ENCODE measurements around the gene POMT1.

DNA sequence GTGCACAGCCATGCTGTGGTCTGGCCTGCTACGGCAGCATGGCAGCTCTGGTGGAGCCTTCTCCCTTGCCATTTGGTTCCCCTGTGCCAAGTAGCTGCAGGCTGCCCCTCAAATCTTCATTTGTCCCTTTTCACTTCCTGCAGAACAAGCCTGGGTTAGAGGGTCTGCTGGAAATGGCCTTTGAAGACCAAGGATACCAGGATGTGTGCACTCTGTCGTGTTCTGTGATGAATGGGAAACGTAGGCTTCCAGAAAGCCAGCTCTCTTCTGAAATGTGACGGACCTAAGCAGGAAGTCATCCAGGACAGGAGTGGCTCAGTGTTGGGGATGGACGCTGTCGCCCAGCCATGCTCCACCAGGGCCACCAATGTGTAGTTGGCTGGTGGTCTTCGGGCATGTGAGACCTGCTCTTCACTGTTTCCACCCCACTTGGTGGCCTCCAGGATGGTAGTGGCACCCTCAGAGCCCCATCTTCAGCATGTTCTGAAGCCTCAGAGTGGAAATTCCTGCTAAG, 3.4 kb upstream of the POMT1 start:
- TF ChIP-seq, protein P1, sequence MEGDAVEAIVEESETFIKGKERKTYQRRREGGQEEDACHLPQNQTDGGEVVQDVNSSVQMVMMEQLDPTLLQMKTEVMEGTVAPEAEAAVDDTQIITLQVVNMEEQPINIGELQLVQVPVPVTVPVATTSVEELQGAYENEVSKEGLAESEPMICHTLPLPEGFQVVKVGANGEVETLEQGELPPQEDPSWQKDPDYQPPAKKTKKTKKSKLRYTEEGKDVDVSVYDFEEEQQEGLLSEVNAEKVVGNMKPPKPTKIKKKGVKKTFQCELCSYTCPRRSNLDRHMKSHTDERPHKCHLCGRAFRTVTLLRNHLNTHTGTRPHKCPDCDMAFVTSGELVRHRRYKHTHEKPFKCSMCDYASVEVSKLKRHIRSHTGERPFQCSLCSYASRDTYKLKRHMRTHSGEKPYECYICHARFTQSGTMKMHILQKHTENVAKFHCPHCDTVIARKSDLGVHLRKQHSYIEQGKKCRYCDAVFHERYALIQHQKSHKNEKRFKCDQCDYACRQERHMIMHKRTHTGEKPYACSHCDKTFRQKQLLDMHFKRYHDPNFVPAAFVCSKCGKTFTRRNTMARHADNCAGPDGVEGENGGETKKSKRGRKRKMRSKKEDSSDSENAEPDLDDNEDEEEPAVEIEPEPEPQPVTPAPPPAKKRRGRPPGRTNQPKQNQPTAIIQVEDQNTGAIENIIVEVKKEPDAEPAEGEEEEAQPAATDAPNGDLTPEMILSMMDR (IDR thresholded peaks at IDR 0.05; ENCODE audit: insufficient read depth, low read length, poor library complexity, severe bottlenecking), result no peak
- TF ChIP-seq EZH2phosphoT487 (conservative IDR thresholded peaks at IDR 0.05; ENCODE audit: low read length), result no peak

All from SU-DHL-6 (cell line).